ENCODE results near the gene ARHGAP26. TPM values are rescaled to one million over a fixed set of nuclear protein-coding genes. Genes with fewer than 3 reads are reported as not detected.

The ARHGAP26 gene
- polyA plus RNA-seq, 1 donor from 2014 or later: 0.83 TPM

DNA sequence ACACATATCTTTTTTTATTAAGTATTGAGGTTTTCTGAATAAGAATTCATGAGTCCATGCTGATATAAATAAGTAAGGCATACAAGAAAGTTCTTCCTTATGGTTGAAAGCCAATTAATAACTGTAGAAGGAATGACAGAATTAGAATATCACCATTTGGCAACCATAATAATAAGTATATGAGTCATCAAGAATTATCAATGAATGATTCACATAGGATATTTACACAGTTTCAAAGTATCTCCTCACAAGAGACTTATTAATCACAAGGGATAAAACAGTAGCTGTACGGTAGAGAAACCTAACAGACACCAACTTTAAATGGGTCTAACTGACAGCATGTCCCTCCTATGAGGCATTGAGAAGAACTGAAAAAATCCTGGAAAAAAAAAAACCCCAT lies 471.7 kb downstream of the ARHGAP26 start:
- no peaks in the 10 kb centered on the region for H3K9me2 ChIP-seq (ENCODE audit: insufficient read depth, low read length)
- TF ChIP-seq RAD21 (conservative IDR thresholded peaks at IDR 0.05) (no peak), EZH2 (IDR thresholded peaks at IDR 0.05; ENCODE audit: borderline replicate concordance, insufficient read depth, low read length, poor library complexity, severe bottlenecking) (no peak), CTCF (IDR thresholded peaks at IDR 0.05; ENCODE audit: poor library complexity, severe bottlenecking) (no peak), POLR2AphosphoS5 (IDR thresholded peaks at IDR 0.05) (no peak), MXI1 (conservative IDR thresholded peaks at IDR 0.05; ENCODE audit: poor library complexity, severe bottlenecking) (no peak), EP300 (conservative IDR thresholded peaks at IDR 0.05; ENCODE audit: poor library complexity, severe bottlenecking) (no peak), TAF1 (IDR thresholded peaks at IDR 0.05; ENCODE audit: low read depth) (no peak)
- TF ChIP-seq, protein P1, sequence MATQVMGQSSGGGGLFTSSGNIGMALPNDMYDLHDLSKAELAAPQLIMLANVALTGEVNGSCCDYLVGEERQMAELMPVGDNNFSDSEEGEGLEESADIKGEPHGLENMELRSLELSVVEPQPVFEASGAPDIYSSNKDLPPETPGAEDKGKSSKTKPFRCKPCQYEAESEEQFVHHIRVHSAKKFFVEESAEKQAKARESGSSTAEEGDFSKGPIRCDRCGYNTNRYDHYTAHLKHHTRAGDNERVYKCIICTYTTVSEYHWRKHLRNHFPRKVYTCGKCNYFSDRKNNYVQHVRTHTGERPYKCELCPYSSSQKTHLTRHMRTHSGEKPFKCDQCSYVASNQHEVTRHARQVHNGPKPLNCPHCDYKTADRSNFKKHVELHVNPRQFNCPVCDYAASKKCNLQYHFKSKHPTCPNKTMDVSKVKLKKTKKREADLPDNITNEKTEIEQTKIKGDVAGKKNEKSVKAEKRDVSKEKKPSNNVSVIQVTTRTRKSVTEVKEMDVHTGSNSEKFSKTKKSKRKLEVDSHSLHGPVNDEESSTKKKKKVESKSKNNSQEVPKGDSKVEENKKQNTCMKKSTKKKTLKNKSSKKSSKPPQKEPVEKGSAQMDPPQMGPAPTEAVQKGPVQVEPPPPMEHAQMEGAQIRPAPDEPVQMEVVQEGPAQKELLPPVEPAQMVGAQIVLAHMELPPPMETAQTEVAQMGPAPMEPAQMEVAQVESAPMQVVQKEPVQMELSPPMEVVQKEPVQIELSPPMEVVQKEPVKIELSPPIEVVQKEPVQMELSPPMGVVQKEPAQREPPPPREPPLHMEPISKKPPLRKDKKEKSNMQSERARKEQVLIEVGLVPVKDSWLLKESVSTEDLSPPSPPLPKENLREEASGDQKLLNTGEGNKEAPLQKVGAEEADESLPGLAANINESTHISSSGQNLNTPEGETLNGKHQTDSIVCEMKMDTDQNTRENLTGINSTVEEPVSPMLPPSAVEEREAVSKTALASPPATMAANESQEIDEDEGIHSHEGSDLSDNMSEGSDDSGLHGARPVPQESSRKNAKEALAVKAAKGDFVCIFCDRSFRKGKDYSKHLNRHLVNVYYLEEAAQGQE (IDR thresholded peaks at IDR 0.05; ENCODE audit: borderline replicate concordance): no peak
- H3F3A ChIP-seq (ENCODE audit: insufficient read depth, low read length, poor library complexity, severe bottlenecking): no peaks in the 10 kb centered on the region
- no peaks in the 10 kb centered on the region for H3K9me3 ChIP-seq (ENCODE audit: low read length)
- no peaks in the 10 kb centered on the region for H4K20me1 ChIP-seq (ENCODE audit: insufficient read depth)
- H3K27me3 ChIP-seq (ENCODE audit: insufficient read depth, low read depth, low read length): no peaks in the 10 kb centered on the region
- H3K9ac ChIP-seq (ENCODE audit: low read length): no peak overlapping the region
- H3K4me2 ChIP-seq (ENCODE audit: low read length): no peak overlapping the region
- H3K36me3 ChIP-seq (ENCODE audit: insufficient read depth, low read length): no peaks in the 10 kb centered on the region
- no peak overlapping the region for H2AFZ ChIP-seq (ENCODE audit: low read depth, low read length)
- no peaks in the 10 kb centered on the region for H3K79me2 ChIP-seq (replicated peaks; ENCODE audit: insufficient read depth, low read length)
- no peak overlapping the region for H3K4me3 ChIP-seq (ENCODE audit: low read length)
- no peak overlapping the region for H3K27ac ChIP-seq (ENCODE audit: low read length)

DNA sequence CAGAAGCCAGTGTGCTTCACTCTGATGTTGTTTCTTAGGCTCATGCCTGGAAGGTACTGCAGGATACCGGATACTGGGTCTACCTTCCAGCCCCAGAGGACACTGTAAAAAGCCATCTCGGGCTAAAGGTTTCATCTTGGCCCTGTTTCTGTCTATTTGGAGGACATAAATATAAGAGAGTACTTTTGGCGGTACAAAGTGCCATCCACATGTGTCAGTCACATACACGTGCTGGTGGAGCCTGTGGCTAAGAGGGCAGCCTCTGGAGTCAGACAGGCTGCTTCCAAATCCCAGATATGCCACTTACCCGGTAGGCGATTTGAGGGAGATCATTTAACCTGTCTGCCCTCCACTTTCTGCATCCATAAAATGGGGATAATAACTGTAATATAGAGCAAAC lies 472.9 kb downstream of the ARHGAP26 start:
- Histone ChIP-seq H3K4me3 (ENCODE audit: low read length) (no peak overlapping the region), H3K9ac (ENCODE audit: low read length) (no peak overlapping the region), H3K9me3 (ENCODE audit: low read length) (no peaks in the 10 kb centered on the region), H3K4me2 (ENCODE audit: low read length) (no peak overlapping the region), H4K20me1 (ENCODE audit: insufficient read depth) (no peaks in the 10 kb centered on the region), H3K27me3 (ENCODE audit: insufficient read depth, low read depth, low read length) (no peaks in the 10 kb centered on the region), H3K36me3 (ENCODE audit: insufficient read depth, low read length) (no peaks in the 10 kb centered on the region), H3K9me2 (ENCODE audit: insufficient read depth, low read length) (no peaks in the 10 kb centered on the region), H3F3A (ENCODE audit: insufficient read depth, low read length, poor library complexity, severe bottlenecking) (no peaks in the 10 kb centered on the region), H3K27ac (ENCODE audit: low read length) (no peak overlapping the region), H3K79me2 (replicated peaks; ENCODE audit: insufficient read depth, low read length) (no peaks in the 10 kb centered on the region), H2AFZ (ENCODE audit: low read depth, low read length) (no peak overlapping the region)
- no peak for TF ChIP-seq EP300 (conservative IDR thresholded peaks at IDR 0.05; ENCODE audit: poor library complexity, severe bottlenecking)
- no peak for TF ChIP-seq SMC3 (conservative IDR thresholded peaks at IDR 0.05; ENCODE audit: poor library complexity)
- TF ChIP-seq RAD21 (conservative IDR thresholded peaks at IDR 0.05): no peak
- TF ChIP-seq, protein P1 (IDR thresholded peaks at IDR 0.05; ENCODE audit: borderline replicate concordance): no peak
- TF ChIP-seq POLR2AphosphoS5 (IDR thresholded peaks at IDR 0.05): no peak
- TF ChIP-seq TAF1 (IDR thresholded peaks at IDR 0.05; ENCODE audit: low read depth): no peak
- no peak for TF ChIP-seq CTCF (IDR thresholded peaks at IDR 0.05; ENCODE audit: poor library complexity, severe bottlenecking)
- TF ChIP-seq MXI1 (conservative IDR thresholded peaks at IDR 0.05; ENCODE audit: poor library complexity, severe bottlenecking): no peak
- no peak for TF ChIP-seq EZH2 (IDR thresholded peaks at IDR 0.05; ENCODE audit: borderline replicate concordance, insufficient read depth, low read length, poor library complexity, severe bottlenecking)
